ACHN (cell line): ENCODE results near the gene LAMC3.

Source experiments
- DNase-seq: peaks from one replicate; pipeline ENCODE4 v3.0.0-alpha.2; 2015
- in situ Hi-C: cut with HindIII; loops from 2 replicates; pipeline ENCODE4 v1.10.0; 2017; ENCODE audit warnings: low sequenced_read_pairs, low pct_ligation_motif_present, low pct_unique_long_range_greater_than_20kb

Gene LAMC3

DNA sequence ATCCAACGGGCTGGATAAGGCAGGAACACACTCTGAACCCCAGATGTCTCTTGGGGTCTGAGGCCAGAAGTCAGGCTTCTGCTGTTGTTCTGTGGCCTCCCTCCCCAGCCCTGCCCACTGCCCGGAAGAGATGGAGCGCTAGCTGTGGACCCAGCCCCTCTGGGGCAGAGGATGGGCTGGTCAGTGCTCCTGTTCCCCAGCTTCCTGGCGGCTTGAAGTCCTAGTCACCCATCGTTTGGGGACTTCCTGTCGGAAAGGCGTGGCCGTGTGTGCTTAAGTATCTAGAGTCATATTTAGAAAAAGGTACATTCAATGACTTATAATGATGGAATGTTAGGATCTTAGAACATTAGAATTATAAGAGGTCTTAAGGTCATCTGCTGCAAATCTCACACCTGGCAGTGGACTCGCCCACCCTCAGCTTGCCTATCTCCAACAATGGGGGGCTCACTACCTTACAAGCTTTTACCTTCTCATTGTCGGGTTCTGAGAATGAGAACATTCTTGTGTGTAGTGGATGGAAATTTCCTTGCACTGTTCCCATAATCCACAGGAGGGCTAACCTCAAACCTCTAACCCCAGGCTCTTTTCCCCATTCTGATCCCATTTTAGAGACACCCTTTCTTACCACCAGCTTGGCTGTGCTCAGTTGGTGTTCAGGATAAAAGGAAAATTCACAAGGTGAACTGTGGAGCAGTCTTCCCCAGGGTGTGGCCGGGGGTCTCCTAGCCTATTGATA is 74.0 kb downstream of the LAMC3 start:
- in situ Hi-C loops: no loop called here
- DNase-seq: no peak

DNA sequence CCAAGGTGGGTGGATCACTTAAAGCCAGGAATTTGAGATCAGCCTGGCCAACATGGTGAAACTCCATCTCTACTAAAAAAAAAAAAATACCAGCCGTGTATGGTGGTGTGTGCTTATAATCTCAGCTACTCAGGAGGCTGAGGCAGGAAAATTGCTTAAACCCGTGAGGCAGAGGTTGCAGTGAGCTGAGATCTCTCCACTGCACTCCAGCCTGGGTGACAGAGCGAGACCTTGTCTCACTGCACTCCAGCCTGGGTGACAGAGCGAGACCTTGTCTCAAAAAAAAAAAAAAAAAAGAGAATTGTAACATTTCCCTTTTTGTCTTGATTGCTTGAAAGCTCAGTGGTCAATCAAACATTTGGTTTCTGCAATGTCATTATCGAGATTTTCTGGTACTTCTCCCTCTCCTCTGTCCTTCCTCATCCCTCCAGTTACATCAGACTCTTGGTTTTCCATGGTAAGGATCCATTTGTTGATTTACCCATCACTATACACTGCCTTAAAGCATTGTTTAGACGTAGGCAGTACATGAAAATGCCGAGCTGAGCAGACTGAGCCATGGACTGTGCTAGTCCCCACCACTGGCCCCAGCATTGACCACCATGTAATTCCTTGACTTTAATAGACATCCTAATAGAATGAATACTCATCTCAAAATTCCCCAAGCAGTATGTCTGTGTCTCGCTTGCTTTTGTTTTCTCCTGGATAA is 75.8 kb downstream of the LAMC3 start:
- DNase-seq: no peak
- in situ Hi-C loops: no loop called here

DNA sequence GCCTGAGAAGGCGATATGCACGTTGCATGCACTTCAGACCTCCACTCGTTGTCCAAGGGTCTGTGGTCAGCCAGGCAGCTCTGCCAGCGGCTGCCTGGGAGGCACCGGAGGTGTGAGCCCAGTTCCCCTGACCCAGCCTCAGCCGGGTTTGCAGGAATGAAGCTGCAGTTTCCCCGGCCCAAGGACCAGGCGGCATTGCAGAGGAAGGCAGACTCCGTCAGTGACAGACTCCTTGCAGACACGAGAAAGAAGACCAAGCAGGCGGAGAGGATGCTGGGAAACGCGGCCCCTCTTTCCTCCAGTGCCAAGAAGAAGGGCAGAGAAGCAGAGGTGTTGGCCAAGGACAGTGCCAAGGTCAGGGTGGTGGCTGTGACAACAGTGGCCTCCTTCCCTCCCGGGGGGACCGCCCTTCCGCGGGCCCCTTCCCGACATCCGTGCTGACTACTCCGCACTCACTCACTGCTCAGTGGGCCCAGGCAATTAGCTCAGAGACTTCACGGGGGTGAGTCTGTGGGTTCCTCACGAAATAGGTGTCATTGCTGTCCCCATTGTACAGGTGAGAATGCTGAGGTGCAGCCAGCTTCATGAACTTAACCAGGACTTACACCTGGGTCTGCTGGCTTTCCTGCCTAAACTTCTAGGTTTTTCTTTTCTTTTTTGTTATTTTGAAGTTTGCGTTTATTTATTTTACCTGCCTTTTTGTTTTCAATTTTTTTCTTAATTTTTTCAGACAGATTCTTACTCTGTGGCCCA is 76.6 kb downstream of the LAMC3 start:
- in situ Hi-C loops: no loop called here
- DNase-seq: no peak

DNA sequence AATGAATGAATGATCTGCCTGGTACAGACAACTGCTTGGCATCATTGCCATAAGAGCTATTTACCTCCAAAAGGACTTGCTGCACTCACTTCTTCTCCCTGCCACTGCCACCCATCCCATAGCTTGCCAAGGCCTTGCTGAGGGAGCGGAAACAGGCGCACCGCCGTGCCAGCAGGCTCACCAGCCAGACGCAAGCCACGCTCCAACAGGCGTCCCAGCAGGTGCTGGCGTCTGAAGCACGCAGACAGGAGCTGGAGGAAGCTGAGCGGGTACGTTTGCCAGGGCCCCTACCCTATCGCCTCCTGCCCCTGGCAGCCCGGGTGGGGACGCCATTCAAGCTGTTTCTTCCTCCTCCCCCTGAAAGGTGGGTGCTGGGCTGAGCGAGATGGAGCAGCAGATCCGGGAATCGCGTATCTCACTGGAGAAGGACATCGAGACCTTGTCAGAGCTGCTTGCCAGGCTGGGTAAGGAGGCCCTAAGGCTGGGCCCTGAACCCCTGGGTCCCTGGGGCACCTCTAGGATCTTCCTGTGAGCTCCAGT is 78.5 kb downstream of the LAMC3 start:
- DNase-seq: no peak
- in situ Hi-C loops: no loop called here

DNA sequence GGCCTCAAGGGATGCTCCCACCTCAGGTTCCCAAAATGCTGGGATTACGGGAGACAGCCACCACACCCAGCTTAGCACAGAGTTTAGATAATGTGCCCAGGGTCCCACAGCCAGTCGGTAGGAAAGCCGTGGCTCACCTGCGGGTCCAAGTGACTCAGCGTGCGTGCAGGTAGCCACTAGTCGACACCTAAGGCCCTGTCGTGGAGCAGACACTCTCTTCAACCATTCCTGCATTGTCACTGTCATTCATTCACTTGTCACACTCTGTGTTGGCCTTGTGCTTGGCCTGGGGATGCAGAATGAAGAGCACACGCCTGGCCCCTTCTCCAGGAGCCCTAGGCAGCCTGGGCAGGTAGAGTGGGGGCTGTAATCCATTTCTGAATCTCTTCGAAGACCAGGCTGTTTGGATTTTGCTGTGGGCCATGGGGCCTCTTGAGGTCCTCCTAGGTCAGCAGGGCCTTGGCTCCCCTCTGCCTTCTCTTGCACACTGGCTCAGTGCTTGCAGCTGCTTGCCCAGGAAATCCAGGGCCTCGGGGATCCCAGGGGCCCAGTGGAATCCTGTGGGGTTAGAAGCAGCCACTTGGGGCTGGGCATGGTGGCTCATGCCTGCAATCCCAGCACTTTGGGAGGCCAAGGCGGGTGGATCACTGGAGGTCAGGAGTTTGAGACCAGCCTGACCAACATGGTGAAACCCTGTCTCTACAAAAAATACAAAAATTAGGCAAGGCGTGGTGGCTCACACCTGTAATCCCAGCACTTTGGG is 81.2 kb downstream of the LAMC3 start:
- in situ Hi-C loops: no loop called here
- no peak for DNase-seq

DNA sequence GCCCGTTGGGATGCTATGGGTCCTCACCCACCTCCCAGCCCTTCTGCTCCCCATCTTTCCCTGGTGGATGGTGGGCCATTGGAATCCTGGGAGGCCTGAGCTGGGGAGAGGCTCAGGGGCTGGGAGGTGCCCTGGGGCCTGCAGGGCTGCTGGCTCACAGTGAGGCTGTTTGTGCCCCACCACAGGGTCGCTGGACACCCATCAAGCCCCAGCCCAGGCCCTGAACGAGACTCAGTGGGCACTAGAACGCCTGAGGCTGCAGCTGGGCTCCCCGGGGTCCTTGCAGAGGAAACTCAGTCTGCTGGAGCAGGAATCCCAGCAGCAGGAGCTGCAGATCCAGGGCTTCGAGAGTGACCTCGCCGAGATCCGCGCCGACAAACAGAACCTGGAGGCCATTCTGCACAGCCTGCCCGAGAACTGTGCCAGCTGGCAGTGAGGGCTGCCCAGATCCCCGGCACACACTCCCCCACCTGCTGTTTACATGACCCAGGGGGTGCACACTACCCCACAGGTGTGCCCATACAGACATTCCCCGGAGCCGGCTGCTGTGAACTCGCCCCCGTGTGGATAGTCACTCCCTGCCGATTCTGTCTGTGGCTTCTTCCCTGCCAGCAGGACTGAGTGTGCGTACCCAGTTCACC is 82.5 kb downstream of the LAMC3 start:
- DNase-seq: no peak
- in situ Hi-C loops: no loop called here

DNA sequence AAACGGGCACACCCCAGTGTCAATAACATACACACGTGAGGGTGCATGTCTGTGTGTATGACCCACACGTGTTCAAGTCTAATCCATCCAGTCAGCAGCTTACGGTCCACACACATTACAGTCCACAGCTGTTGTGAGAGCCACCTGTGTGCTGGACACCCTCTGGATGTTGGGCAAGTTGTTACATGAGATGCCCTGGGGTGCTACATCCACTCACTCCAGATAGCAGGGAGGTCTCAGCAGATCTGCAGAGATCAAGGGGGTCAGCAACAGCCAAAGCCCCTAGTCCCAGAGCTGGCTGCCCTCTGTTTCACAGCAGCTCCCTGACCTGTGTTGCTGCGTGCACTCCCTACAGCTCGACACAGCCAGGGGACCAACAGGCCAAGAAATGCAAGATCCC is 83.1 kb downstream of the LAMC3 start:
- in situ Hi-C loops: no loop called here

DNA sequence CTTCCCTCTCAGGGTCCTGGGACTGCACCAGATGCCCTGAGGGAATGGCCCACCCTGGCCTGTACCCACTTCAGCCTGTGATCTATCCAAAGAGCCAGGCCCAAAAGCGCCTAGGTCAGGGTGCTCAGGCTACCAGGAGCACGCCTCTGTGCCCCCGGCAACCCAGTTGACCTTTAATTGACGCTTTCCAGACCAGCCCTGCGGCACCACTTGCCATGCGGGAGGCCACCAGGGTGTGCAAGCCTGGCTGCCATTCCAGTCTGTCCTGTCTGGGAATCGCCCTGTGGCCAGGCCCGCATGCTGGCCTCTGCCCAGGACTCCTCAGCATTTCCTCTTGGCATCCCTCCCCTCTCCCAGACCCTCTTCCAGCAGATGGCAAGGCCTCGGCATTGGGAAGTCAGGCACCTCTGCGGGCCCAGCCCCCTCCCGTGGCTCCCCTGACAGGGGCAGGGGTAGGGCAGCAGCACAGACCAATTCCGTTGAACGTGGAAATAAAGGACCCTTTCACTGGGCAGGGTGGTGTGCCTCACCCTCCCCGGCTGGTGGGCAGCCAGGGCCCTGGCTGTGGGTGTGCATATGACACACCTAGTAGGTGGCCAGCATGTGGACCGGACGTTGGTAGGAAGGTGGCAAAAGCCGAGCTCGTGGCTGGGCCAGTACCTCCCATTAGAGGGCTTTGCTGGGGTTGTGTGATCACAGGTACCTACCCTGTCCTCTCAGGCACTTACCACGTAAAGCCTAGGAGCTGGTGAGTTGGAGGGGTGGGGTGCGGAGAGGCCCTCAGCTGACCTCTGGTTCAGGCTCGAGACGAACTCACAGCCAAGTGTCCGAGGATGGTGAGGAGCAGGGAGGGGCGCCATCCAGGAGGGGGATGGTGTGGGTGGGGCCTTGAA is 83.8 kb downstream of the LAMC3 start:
- in situ Hi-C loops: no loop called here
- DNase-seq: no peak

More for the DNA sequence above, 83.1 kb downstream of the LAMC3 start:
- no peak for DNase-seq

DNA sequence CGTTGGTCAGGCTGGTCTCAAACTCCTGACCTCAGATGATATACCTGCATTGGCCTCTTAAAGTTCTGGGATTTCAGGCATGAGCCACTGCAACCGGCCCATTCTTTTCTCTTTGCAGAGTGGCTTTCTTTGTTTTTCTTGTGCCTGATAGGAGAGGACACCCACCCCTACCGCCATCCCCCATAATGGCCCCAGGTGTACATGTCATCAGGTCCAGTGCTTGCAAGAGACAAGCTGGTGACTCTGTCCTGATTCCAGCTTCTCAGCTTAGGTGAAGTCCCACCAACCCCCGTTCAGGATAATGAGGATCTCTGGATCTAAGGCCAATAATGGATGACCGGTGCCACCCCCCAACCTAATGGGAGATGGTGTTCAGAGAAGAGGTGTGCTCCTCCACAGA is 85.0 kb downstream of the LAMC3 start:
- no peak for DNase-seq
- in situ Hi-C loops: no loop called here

DNA sequence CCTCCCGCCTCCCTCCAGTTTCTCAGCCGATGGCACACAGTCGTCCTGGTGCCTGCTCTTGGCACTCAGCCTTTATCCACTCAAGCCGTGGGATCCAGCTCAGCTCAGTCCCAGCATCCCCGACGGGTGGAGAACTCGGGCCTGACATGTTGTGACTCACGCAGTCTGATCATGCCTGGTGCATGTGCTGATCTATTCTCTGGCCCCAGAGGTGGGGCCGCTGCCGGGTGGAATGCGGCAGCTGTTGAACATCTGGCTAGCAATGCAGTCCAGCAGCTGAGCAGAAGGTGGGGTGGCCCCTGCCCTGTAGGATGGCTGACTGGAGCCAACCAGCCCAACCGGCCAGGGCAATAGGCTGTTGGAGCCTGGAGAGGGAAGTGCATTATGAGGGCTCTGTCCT is 85.6 kb downstream of the LAMC3 start:
- in situ Hi-C loops: no loop called here
- no peak for DNase-seq

DNA sequence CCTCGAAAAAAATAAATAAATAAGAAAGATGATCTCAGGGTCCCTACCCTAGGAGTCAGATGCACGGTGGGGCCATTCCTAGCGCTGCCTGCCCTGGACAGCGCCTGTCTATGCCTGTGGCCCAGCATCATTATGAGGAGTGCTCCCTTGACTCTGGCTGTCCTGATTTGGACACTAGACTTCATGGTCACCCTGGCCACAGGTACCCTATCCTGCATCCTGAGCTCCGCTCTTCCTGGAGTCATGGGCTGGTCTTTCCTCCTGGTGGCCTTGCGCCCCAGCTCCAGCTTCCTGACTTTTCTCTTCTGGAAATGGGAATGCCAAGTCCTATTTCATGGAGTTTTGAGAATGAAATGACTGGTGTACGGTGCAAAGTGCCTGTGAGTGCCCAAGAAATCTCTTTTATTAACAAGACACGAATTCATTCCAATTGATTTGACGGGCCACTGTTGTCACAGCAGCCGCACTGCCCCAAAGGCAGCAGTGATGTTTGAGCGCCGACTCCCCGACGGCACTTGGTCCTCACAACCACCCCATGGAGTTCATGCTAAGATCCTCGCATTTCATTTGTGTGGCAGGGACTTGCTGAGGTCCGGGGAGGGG is 86.8 kb downstream of the LAMC3 start:
- DNase-seq: no peak
- in situ Hi-C loops: no loop called here

DNA sequence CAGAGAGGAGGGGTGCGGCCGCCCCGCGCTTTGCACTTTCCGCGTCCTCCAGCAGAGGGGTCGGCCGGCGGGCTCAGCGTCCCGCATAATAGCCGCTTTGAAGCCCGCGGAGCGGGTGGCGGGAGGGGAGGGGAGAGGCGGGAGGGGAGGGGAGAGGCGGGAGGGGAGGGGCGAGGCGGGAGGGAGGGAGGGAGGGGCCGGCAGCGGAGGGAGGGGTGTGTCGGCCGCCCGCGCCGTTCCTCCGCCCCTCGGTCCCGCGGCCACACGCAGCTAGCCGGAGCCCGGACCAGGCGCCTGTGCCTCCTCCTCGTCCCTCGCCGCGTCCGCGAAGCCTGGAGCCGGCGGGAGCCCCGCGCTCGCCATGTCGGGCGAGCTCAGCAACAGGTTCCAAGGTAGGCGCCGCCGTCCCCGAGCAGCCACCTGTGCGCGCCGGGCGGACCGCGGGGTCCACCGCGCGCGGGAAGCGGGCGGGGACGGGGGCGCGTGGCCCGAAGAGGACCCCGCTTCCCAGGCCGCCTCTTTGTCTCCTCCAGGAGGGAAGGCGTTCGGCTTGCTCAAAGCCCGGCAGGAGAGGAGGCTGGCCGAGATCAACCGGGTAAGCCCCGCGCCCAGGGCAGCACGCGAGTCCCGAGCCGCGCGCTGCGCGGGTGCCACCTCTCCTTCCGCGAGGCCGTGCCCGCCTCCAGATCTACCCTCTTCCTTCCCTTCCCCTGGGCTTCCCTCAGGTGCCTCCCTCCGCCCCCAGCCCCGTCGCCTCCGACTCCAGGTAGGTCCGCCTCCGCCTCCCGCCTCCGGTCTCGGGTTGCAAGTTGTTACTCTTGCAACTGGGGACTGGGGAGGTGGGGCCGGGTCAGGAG is 87.5 kb downstream of the LAMC3 start, which contains the start of gene AIF1L:
AIF1L (plus strand) TSS at position 263 of the 857 bp plus-strand sequence; CDS start at position 362, 99 bp downstream.
- peak; percentile 42 for DNase-seq
- in situ Hi-C loops: no loop called here

DNA sequence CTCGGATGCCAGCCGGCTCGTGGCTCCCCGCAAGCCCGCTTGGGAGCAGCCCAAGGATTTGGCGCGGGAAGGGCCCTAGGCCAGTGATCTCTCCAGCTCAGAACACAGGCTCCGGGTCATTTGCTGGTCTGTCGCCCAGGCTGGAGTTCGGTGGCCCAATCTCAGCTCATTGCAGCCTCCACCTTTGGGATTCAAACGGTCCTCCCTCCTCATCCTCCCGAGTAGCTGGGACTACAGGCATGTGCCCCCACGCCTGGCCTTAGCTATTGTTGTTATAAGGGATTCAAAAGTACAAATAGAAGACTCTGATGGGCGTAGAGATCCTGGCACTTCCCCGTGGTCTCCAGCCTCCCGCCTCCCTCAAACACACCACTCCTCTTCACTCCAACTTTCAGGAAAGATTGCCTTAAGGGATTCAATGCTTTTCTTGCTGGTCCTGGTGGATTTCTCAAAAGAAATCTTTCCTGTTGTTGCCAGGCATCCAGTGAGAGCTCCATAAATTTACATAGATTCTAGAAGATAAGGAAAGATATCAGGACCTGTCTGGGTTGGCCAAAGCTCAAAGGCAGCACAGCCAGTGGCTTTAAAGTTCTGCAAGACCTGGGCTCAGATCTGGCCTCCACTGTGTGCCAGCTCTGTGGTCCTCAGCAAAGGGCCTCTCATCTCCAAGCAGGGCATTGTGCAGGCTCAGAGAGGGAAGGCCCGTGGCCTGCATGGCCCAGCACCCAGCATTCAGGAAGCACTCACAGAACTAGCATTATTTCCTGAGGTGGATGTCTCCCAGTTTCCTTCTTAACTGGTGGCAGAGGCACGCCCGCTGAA is 88.4 kb downstream of the LAMC3 start:
- DNase-seq: no peak
- in situ Hi-C loops: no loop called here

DNA sequence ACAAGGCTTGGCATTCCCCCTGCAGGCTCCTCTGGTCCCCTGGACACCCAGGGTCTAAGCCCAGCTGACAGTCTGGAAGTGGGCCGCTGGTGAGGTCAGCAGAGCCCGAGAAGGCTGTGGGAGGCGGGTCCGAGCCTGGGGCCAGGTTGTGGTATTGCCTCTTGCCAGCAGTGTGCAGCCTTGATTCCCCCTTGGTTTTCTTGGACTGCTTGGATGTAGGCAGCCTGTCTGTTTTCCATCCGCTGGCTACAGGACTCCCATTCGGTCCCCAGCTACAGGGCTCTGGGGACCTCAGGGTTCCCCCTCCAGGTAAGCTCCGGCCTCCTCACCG is 88.9 kb downstream of the LAMC3 start:
- in situ Hi-C loops: no loop called here
- no peak for DNase-seq

DNA sequence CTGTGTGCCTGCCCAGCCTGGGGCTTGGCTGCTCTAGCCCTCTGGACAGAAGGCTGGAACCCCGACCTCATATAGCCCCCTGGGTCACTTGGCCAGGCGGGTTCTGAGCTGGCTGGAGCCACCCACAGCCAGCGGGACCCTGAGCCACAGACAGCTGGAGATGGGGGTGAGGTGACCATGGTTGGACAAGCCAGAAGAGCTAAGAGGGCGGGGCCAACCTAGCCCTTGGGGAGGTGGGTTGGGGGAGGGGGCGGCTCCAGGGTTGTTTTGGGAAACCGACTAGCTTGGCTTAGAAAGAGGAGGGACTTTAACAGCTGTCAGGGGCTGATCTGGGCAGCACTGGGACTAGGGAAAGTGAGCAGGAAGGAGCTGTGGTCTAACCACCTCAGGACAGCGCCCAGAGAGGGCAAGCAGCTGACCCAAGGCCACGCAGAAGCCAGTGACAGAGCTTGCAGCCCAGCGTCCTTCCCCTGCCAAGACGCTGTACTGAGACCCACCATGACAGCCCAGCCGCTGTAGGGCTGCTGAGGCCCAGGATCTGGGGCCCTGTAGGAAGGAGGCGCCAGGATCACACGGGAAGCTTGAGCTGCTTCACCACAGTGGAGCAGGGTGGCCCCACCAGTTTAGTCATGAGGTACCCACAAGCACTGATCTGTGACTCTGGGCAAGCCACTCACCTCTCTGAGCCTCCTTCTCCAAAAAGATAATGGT is 89.6 kb downstream of the LAMC3 start:
- in situ Hi-C loops: no loop called here
- DNase-seq: peak; percentile 18
